BE2C (cell line): ENCODE measurements around the gene PI4KB. TPM values are rescaled to one million over a fixed set of nuclear protein-coding genes. Genes with fewer than 3 reads are reported as not detected.

Experiments used
- DNase-seq: peaks from one replicate; pipeline ENCODE4 v3.0.0-alpha.2; 2020
- H3K27me3 ChIP-seq: fragments of 250-450 bp; sonication (Bioruptor Pico); 2 replicates; pipeline ENCODE4 v1.5.1; 2020; ENCODE audit warnings: mild to moderate bottlenecking
- H3K36me3 ChIP-seq: fragments of 250-450 bp; sonication (Bioruptor Pico); 2 replicates; pipeline ENCODE4 v1.5.1; 2020; ENCODE audit warnings: mild to moderate bottlenecking
- H3K4me1 ChIP-seq: fragments of 250-450 bp; sonication (Bioruptor Pico); 2 replicates; pipeline ENCODE4 v1.5.1; 2020
- H3K4me3 ChIP-seq: 2 replicates; pipeline ENCODE4 v1.5.1; 2011; ENCODE audit warnings: low read depth, low read length
- H3K9me3 ChIP-seq: fragments of 250-450 bp; sonication (Bioruptor Pico); 2 replicates; pipeline ENCODE4 v1.5.1; 2020
- CTCF ChIP-seq: IDR thresholded peaks from 2 replicates; pipeline ENCODE4 v1.5.1; 2012; ENCODE audit warnings: mild to moderate bottlenecking, low read depth, low read length
- polyA plus RNA-seq: library from polyadenylated mRNA; unstranded; fragments of >200 nt; gene quantifications from one replicate; pipeline ENCODE4 v1.2.1, GENCODE V29; 2012; ENCODE audit warnings: low read depth, missing spikeins; ENCODE audit not compliant: insufficient read length, insufficient read depth

Gene PI4KB
- 87.0 TPM for polyA plus RNA-seq

- Histone ChIP-seq H3K36me3 (peaks cover 13% of the 10 kb centered on the region), H3K4me1 (no peaks in the 10 kb centered on the region), H3K27me3 (no peaks in the 10 kb centered on the region), H3K4me3 (peak within 1 kb of the TSS; percentile 77), H3K9me3 (no peaks in the 10 kb centered on the region)
- DNase-seq: peak; percentile 93
- no peak for TF ChIP-seq CTCF
Measured at GRCh38 chr1:151327223-151327902, at the start of gene PI4KB. PI4KB (minus strand) TSS chr1:151327416; CDS start chr1:151316481, 10,935 bp downstream.

- no peak for TF ChIP-seq CTCF
Measured at GRCh38 chr1:151373196-151373595, 46.0 kb upstream of the PI4KB start.

GRCh38 chr1:151372058-151372934 is 45.1 kb upstream of the PI4KB start, which contains the start of gene SELENBP1:
SELENBP1 (minus strand) TSS chr1:151372705; CDS start chr1:151372641, 64 bp downstream.
- Histone ChIP-seq H3K4me3 (peak within 1 kb of the TSS; percentile 27), H3K4me1 (peaks cover 17% of the 10 kb centered on the region), H3K9me3 (no peaks in the 10 kb centered on the region), H3K36me3 (no peaks in the 10 kb centered on the region), H3K27me3 (no peaks in the 10 kb centered on the region)
- no peak for TF ChIP-seq CTCF
- peak; percentile 48 for DNase-seq

More at GRCh38 chr1:151373196-151373595, 46.0 kb upstream of the PI4KB start:
- no peak for DNase-seq
- Histone ChIP-seq H3K36me3 (no peaks in the 10 kb centered on the region), H3K4me3 (no peak overlapping the region), H3K4me1 (peaks cover 17% of the 10 kb centered on the region), H3K27me3 (no peaks in the 10 kb centered on the region), H3K9me3 (no peaks in the 10 kb centered on the region)

- H3K36me3 ChIP-seq: no peaks in the 10 kb centered on the region
- no peaks in the 10 kb centered on the region for H3K9me3 ChIP-seq
- TF ChIP-seq CTCF: no peak
- H3K4me3 ChIP-seq: peak overlapping the region; percentile 27
- H3K27me3 ChIP-seq: no peaks in the 10 kb centered on the region
- DNase-seq: peak; percentile 58
- peaks cover 17% of the 10 kb centered on the region for H3K4me1 ChIP-seq
Measured at GRCh38 chr1:151371370-151372057, 44.3 kb upstream of the PI4KB start.

- TF ChIP-seq CTCF: no peak
- no peak for DNase-seq
Measured at GRCh38 chr1:151370211-151370911, 43.1 kb upstream of the PI4KB start.

More at GRCh38 chr1:151370211-151370911, 43.1 kb upstream of the PI4KB start:
- Histone ChIP-seq H3K4me1 (peaks cover 17% of the 10 kb centered on the region), H3K36me3 (no peaks in the 10 kb centered on the region), H3K4me3 (no peak overlapping the region), H3K27me3 (no peaks in the 10 kb centered on the region), H3K9me3 (no peaks in the 10 kb centered on the region)
